HUES64 (cell line): ENCODE measurements around the gene ARAP1.

Experiments
- H3K27ac ChIP-seq: 2 replicates; pipeline ENCODE4 v1.7.0; 2013; ENCODE audit warnings: low read depth, low read length, inconsistent platforms
- H3K27me3 ChIP-seq: 2 replicates; pipeline ENCODE4 v1.6.1; 2013; ENCODE audit warnings: mild to moderate bottlenecking, low read length; ENCODE audit not compliant: insufficient read depth
- H3K36me3 ChIP-seq: 2 replicates; pipeline ENCODE4 v1.6.1; 2013; ENCODE audit warnings: mild to moderate bottlenecking, low read length; ENCODE audit not compliant: insufficient read depth
- H3K4me1 ChIP-seq: 2 replicates; pipeline ENCODE4 v1.6.1; 2013; ENCODE audit warnings: mild to moderate bottlenecking, low read length, moderate library complexity; ENCODE audit not compliant: insufficient read depth
- H3K4me3 ChIP-seq: 2 replicates; pipeline ENCODE4 v1.5.1; 2013; ENCODE audit warnings: mild to moderate bottlenecking, low read length, moderate library complexity
- H3K9ac ChIP-seq: 2 replicates; pipeline ENCODE4 v1.6.1; 2013; ENCODE audit warnings: mild to moderate bottlenecking, low read depth, low read length
- H3K9me3 ChIP-seq: 2 replicates; pipeline ENCODE4 v1.6.1; 2013; ENCODE audit warnings: low read depth, low read length; ENCODE audit not compliant: insufficient read depth
- WGBS: fragments of 150-250, 120-280 bp; methylation state at CpG from one replicate; pipeline ENCODE4 v1.1.7; 2013; ENCODE audit warnings: missing lambda C conversion rate; 5-methylcytosine and 5-hydroxymethylcytosine counted together

Gene ARAP1

GRCh38 chr11:72758304-72758689 lies 6.1 kb upstream of the ARAP1 start:
- no peak overlapping the region for H3K4me3 ChIP-seq
- 86% methylated on average over 7 of the region's 7 CpGs for WGBS
- no peaks in the 10 kb centered on the region for H3K9me3 ChIP-seq
- H3K36me3 ChIP-seq: no peaks in the 10 kb centered on the region
- no peaks in the 10 kb centered on the region for H3K4me1 ChIP-seq
- H3K27ac ChIP-seq: no peak overlapping the region
- no peaks in the 10 kb centered on the region for H3K27me3 ChIP-seq
- no peak overlapping the region for H3K9ac ChIP-seq

DNA sequence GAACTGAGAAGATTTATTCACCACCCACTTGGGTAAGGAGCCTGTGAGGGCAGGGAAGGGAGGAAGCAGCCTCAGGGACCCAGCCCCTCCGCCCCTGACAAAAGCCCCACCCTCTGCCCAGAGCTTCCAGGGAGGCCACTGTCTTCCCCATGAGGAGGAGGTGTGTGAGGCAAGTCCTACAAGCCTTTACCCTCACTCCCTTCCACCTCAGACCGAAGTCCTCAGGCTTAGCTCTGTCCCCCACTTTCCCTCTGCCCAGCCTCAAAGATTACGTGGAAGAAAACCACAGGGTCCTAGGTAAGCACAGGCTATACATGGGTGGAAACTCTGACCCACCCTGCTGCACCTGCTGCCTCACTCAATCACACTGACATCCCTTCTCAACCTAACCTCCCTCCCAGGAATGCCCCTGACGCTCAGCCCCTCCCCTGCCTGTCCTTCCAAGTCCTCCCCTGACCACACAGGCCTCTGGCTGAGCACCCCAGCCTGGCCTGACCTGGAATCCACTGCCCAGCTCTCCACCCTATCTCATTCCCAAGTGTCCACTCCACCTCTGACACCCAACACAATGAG lies 3.6 kb upstream of the ARAP1 start:
- Histone ChIP-seq H3K9me3 (no peaks in the 10 kb centered on the region), H3K27ac (no peak overlapping the region), H3K36me3 (no peaks in the 10 kb centered on the region), H3K4me3 (no peak overlapping the region), H3K9ac (no peak overlapping the region), H3K27me3 (no peaks in the 10 kb centered on the region), H3K4me1 (peaks cover 9% of the 10 kb centered on the region; the same call in 1 of the 2 replicates)
- 90% methylated on average over 3 of the region's 4 CpGs for WGBS

GRCh38 chr11:72754544-72755155 lies 2.4 kb upstream of the ARAP1 start:
- Histone ChIP-seq H3K9ac (no peak overlapping the region), H3K36me3 (no peaks in the 10 kb centered on the region), H3K27ac (no peak overlapping the region), H3K4me1 (peaks cover 9% of the 10 kb centered on the region; the same call in 1 of the 2 replicates), H3K9me3 (no peaks in the 10 kb centered on the region), H3K27me3 (no peaks in the 10 kb centered on the region), H3K4me3 (no peak overlapping the region)
- 92% methylated on average over 48 of the region's 48 CpGs for WGBS

GRCh38 chr11:72754149-72754543 lies 1.9 kb upstream of the ARAP1 start:
- Histone ChIP-seq H3K36me3 (no peaks in the 10 kb centered on the region), H3K4me1 (peaks cover 9% of the 10 kb centered on the region; the same call in 1 of the 2 replicates), H3K9me3 (no peaks in the 10 kb centered on the region), H3K27ac (no peak overlapping the region), H3K9ac (no peak overlapping the region), H3K27me3 (no peaks in the 10 kb centered on the region), H3K4me3 (no peak overlapping the region)
- 90% methylated on average over 8 of the region's 8 CpGs for WGBS

- H3K36me3 ChIP-seq: no peaks in the 10 kb centered on the region
- no peak overlapping the region for H3K9ac ChIP-seq
- no peak overlapping the region for H3K27ac ChIP-seq
- H3K4me1 ChIP-seq: peaks cover 9% of the 10 kb centered on the region; the same call in 1 of the 2 replicates
- WGBS: 85% methylated on average over 9 of the region's 9 CpGs
- no peak overlapping the region; the same call in 1 of the 2 replicates for H3K4me3 ChIP-seq
- no peaks in the 10 kb centered on the region for H3K27me3 ChIP-seq
- no peaks in the 10 kb centered on the region for H3K9me3 ChIP-seq
Measured at GRCh38 chr11:72753341-72754148, 1.3 kb upstream of the ARAP1 start.

- Histone ChIP-seq H3K9ac (peak overlapping the region; percentile 79), H3K9me3 (no peaks in the 10 kb centered on the region), H3K27ac (peak overlapping the region; percentile 11; the same call in 1 of the 2 replicates)
Measured at GRCh38 chr11:72751116-72752087, 806 bp downstream of the ARAP1 start.

DNA sequence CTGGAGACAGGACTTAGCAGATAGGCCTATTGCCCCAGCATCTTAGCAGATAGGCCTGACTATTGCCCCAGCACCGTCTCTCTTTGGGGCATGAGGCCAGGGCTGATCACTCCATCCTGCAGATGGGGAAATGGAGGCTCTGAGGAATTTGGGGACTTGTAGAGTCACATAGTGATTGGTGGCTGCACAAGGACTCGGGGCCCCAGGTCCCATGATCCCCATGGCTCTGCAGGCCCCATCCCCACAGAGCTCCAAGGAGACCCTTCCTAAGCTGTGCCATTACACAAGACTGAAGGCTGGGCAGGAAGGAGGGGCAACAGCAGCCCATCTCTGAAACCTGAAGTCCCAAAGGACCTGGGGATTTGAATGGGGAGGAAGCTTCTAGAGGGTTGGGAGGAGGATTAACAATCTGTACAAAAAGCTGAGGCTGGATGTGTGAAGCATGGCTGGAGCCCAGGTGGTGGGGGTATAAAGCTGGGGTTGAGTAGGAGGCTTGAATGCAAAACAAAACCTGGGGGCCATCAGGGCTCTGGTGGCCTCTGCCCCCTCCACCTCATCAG lies 1.6 kb downstream of the ARAP1 start:
- 88% methylated on average over 2 of the region's 2 CpGs for WGBS
- H3K9me3 ChIP-seq: no peaks in the 10 kb centered on the region
- no peaks in the 10 kb centered on the region for H3K27me3 ChIP-seq
- H3K36me3 ChIP-seq: no peaks in the 10 kb centered on the region
- no peak overlapping the region for H3K27ac ChIP-seq
- H3K4me3 ChIP-seq: peak overlapping the region; percentile 92; the same call in 1 of the 2 replicates
- H3K9ac ChIP-seq: no peak overlapping the region
- H3K4me1 ChIP-seq: peaks cover 13% of the 10 kb centered on the region

More at GRCh38 chr11:72751116-72752087, 806 bp downstream of the ARAP1 start:
- 24% methylated on average over 17 of the region's 19 CpGs for WGBS
- Histone ChIP-seq H3K4me3 (peak overlapping the region; percentile 92), H3K4me1 (peaks cover 13% of the 10 kb centered on the region), H3K27me3 (no peaks in the 10 kb centered on the region), H3K36me3 (no peaks in the 10 kb centered on the region)

- H3K9me3 ChIP-seq: no peaks in the 10 kb centered on the region
Measured at GRCh38 chr11:72750086-72750485, 2.1 kb downstream of the ARAP1 start.

DNA sequence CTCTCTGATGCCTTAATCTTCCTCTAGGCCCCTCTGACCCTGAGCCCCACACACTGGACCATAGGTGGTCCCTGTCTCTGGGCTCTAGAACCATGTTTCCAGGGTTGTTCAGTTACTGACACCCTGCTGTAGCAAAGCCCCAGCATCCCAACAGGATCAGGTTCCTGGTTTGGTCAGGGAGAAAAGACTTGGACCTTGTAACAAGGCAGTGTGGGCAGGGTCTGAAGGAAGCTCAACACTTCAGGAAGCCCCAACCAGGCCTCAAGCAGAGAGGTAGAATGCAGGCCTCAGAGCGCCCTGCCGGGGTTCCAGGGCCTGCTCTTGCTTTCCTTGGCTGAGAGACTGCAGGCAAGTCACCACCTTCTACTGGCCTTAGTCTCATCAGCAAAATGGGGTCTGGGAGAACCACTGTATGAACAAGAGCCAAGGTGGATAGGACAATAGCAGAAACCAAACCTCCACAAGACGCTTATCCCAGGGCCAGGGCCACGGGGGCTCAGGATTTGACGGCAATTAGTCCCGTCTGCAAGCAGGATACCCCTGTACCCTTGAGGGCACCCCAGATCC lies 4.8 kb downstream of the ARAP1 start:
- H3K9me3 ChIP-seq: no peaks in the 10 kb centered on the region
- H3K9ac ChIP-seq: no peak overlapping the region
- H3K4me1 ChIP-seq: peaks cover 12% of the 10 kb centered on the region; the same call in 1 of the 2 replicates
- H3K4me3 ChIP-seq: no peak overlapping the region
- no peaks in the 10 kb centered on the region for H3K27me3 ChIP-seq
- H3K36me3 ChIP-seq: no peaks in the 10 kb centered on the region
- H3K27ac ChIP-seq: no peak overlapping the region
- 95% methylated on average over 6 of the region's 6 CpGs for WGBS

More at GRCh38 chr11:72750086-72750485, 2.1 kb downstream of the ARAP1 start:
- Histone ChIP-seq H3K36me3 (no peaks in the 10 kb centered on the region), H3K4me1 (peaks cover 13% of the 10 kb centered on the region), H3K4me3 (no peak overlapping the region), H3K9ac (no peak overlapping the region), H3K27ac (no peak overlapping the region), H3K27me3 (no peaks in the 10 kb centered on the region)
- 92% methylated on average over 8 of the region's 9 CpGs for WGBS

- Histone ChIP-seq H3K36me3 (no peaks in the 10 kb centered on the region), H3K4me3 (no peak overlapping the region), H3K9me3 (no peaks in the 10 kb centered on the region), H3K9ac (no peak overlapping the region), H3K4me1 (peaks cover 17% of the 10 kb centered on the region), H3K27me3 (no peaks in the 10 kb centered on the region), H3K27ac (no peak overlapping the region)
- 90% methylated on average over 3 of the region's 3 CpGs for WGBS
Measured at GRCh38 chr11:72746821-72747220, 5.4 kb downstream of the ARAP1 start.
